GM21723 (cell line): Measurements from ENCODE around the gene IFNE.
"Not testable (repeated sequence)": the region's sequence is repeated elsewhere in the genome, so short reads cannot be mapped to it uniquely, and the experiment has no call there.

Experiments
- ATAC-seq: cut with Tn5 transposase; IDR thresholded peaks from one replicate; pipeline ENCODE4 v1.9.1; 2021; ENCODE audit warnings: mild to moderate bottlenecking, moderate library complexity; ENCODE audit not compliant: unreplicated experiment

Gene IFNE

GRCh38 chr9:21502586-21502985, 20.5 kb upstream of the IFNE start:
- no peak for ATAC-seq

- no peak for ATAC-seq
These were observed 17.8 kb upstream of the IFNE start for GRCh38 chr9:21499912-21500311.

- no peak for ATAC-seq
These were observed 9.6 kb upstream of the IFNE start for GRCh38 chr9:21491756-21492155.

GRCh38 chr9:21481470-21482056, 550 bp downstream of the IFNE start:
- ATAC-seq, result no peak

- no peak for ATAC-seq
These were observed 2.9 kb downstream of the IFNE start for GRCh38 chr9:21479152-21479702.

- ATAC-seq, result no peak
These were observed 4.6 kb downstream of the IFNE start for GRCh38 chr9:21477466-21477865.

- ATAC-seq, result no peak
These were observed 8.9 kb downstream of the IFNE start for GRCh38 chr9:21473236-21473635.

GRCh38 chr9:21470126-21470525, 12.0 kb downstream of the IFNE start:
- ATAC-seq, result no peak

GRCh38 chr9:21465859-21466518, 16.1 kb downstream of the IFNE start:
- ATAC-seq, result peak; percentile 69

- ATAC-seq, result no peak
These were observed 17.0 kb downstream of the IFNE start for GRCh38 chr9:21465138-21465537.

GRCh38 chr9:21461377-21461776, 20.7 kb downstream of the IFNE start:
- no peak for ATAC-seq

- peak; percentile 92 for ATAC-seq
These were observed 26.8 kb downstream of the IFNE start for GRCh38 chr9:21455320-21455719.

GRCh38 chr9:21454149-21454548, 28.0 kb downstream of the IFNE start:
- no peak for ATAC-seq

- no peak for ATAC-seq
These were observed 29.4 kb downstream of the IFNE start for GRCh38 chr9:21452681-21453080.

GRCh38 chr9:21450733-21451394, 31.2 kb downstream of the IFNE start:
- no peak for ATAC-seq

- ATAC-seq, result not testable (repeated sequence)
These were observed 32.8 kb downstream of the IFNE start for GRCh38 chr9:21449312-21449711.

- peak; percentile 94 for ATAC-seq
These were observed 38.1 kb downstream of the IFNE start for GRCh38 chr9:21443849-21444625.

GRCh38 chr9:21440139-21440538, 42.0 kb downstream of the IFNE start, which contains the start of gene IFNA1:
TSS of gene IFNA1 (plus strand) at chr9:21440439. CDS start at chr9:21440508, 69 bp downstream.
- no peak for ATAC-seq

- ATAC-seq, result not testable (repeated sequence)
These were observed 47.1 kb downstream of the IFNE start for GRCh38 chr9:21435015-21435383.

GRCh38 chr9:21434202-21435014, 47.7 kb downstream of the IFNE start:
- ATAC-seq, result no peak
